Measurements from ENCODE around the gene KRT40.

- TF ChIP-seq CTCF (IDR thresholded peaks at IDR 0.05) (no peak), POLR2A (IDR thresholded peaks at IDR 0.05) (no peak)
Observed at GRCh38 chr17:41016578-41017215, 32.6 kb upstream of the KRT40 start.
